ENCODE measurements around the gene AIFM2. TPM values are rescaled to one million over a fixed set of nuclear protein-coding genes. Genes with fewer than 3 reads are reported as not detected.

The AIFM2 gene
- total RNA-seq, 4 donors from 2014 or later = 3.3 to 10.0 (median 6.7) TPM

- H3K27me3 ChIP-seq = no peaks in the 10 kb centered on the region
- no peak for TF ChIP-seq POLR2A (IDR thresholded peaks at IDR 0.05)
- H3K4me3 ChIP-seq = no peak overlapping the region
- peaks cover 8% of the 10 kb centered on the region for H3K36me3 ChIP-seq
- WGBS = 94% methylated on average over 9 of the region's 9 CpGs
- DNase-seq (ENCODE audit: low spot score in 2 of 2) = no peak
- no peaks in the 10 kb centered on the region for H3K9me3 ChIP-seq
- no peaks in the 10 kb centered on the region for H3K4me1 ChIP-seq
- no peak overlapping the region for H3K27ac ChIP-seq
Measured at GRCh38 chr10:70093335-70093944, 39.2 kb downstream of the AIFM2 start.

- no peak for DNase-seq (ENCODE audit: low spot score in 2 of 2)
- no peak overlapping the region for H3K4me3 ChIP-seq
- 91% methylated on average over 7 of the region's 7 CpGs for WGBS
- no peak overlapping the region for H3K27ac ChIP-seq
- no peaks in the 10 kb centered on the region for H3K4me1 ChIP-seq
- no peaks in the 10 kb centered on the region for H3K9me3 ChIP-seq
- H3K27me3 ChIP-seq = no peaks in the 10 kb centered on the region
- peaks cover 5% of the 10 kb centered on the region for H3K36me3 ChIP-seq
- TF ChIP-seq CTCF (IDR thresholded peaks at IDR 0.05) (no peak), EP300 (IDR thresholded peaks at IDR 0.05) (no peak), POLR2A (IDR thresholded peaks at IDR 0.05) (no peak), POLR2AphosphoS5 (IDR thresholded peaks at IDR 0.05) (no peak)
Measured at GRCh38 chr10:70092389-70092718, 40.3 kb downstream of the AIFM2 start.

- no peaks in the 10 kb centered on the region for H3K9me3 ChIP-seq
- no peaks in the 10 kb centered on the region for H3K27me3 ChIP-seq
- no peak overlapping the region for H3K4me3 ChIP-seq
- no peak overlapping the region for H3K27ac ChIP-seq
- H3K4me1 ChIP-seq = no peaks in the 10 kb centered on the region
- H3K36me3 ChIP-seq = peaks cover 5% of the 10 kb centered on the region
- no peak for DNase-seq (ENCODE audit: low spot score in 2 of 2)
- WGBS = 97% methylated on average over 5 of the region's 5 CpGs
- TF ChIP-seq POLR2A (IDR thresholded peaks at IDR 0.05) = no peak
- no peak for TF ChIP-seq CTCF (IDR thresholded peaks at IDR 0.05)
- no peak for TF ChIP-seq EP300 (IDR thresholded peaks at IDR 0.05)
- no peak for TF ChIP-seq POLR2AphosphoS5 (IDR thresholded peaks at IDR 0.05)
Measured at GRCh38 chr10:70090951-70091350, 41.7 kb downstream of the AIFM2 start.

GRCh38 chr10:70090013-70090412 is 42.6 kb downstream of the AIFM2 start:
- WGBS = 73% methylated on average over 8 of the region's 8 CpGs
- no peaks in the 10 kb centered on the region for H3K9me3 ChIP-seq
- peaks cover 5% of the 10 kb centered on the region for H3K36me3 ChIP-seq
- H3K4me1 ChIP-seq = no peaks in the 10 kb centered on the region
- no peak for DNase-seq (ENCODE audit: low spot score in 2 of 2)
- H3K4me3 ChIP-seq = no peak overlapping the region
- H3K27ac ChIP-seq = no peak overlapping the region
- TF ChIP-seq CTCF (IDR thresholded peaks at IDR 0.05) (no peak), EP300 (IDR thresholded peaks at IDR 0.05) (no peak), POLR2AphosphoS5 (IDR thresholded peaks at IDR 0.05) (no peak), POLR2A (IDR thresholded peaks at IDR 0.05) (no peak)
- H3K27me3 ChIP-seq = no peaks in the 10 kb centered on the region

GRCh38 chr10:70088308-70088698 is 44.3 kb downstream of the AIFM2 start:
- DNase-seq (ENCODE audit: low spot score in 2 of 2) = no peak
- H3K9me3 ChIP-seq = no peaks in the 10 kb centered on the region
- H3K27ac ChIP-seq = no peak overlapping the region
- H3K4me1 ChIP-seq = no peaks in the 10 kb centered on the region
- H3K4me3 ChIP-seq = no peak overlapping the region
- H3K36me3 ChIP-seq = no peaks in the 10 kb centered on the region
- WGBS = 86% methylated on average over 3 of the region's 3 CpGs
- TF ChIP-seq EP300 (IDR thresholded peaks at IDR 0.05) (no peak), POLR2A (IDR thresholded peaks at IDR 0.05) (no peak), CTCF (IDR thresholded peaks at IDR 0.05) (no peak)
- H3K27me3 ChIP-seq = no peaks in the 10 kb centered on the region
